NCI-H524 (cell line): ENCODE results near the gene TRNAU1AP.

Experiments
- DNase-seq, 2 experiments: peaks; one replicate each; lab custom pipeline; 2025; lab: John Stamatoyannopoulos, UW

TRNAU1AP gene

DNA sequence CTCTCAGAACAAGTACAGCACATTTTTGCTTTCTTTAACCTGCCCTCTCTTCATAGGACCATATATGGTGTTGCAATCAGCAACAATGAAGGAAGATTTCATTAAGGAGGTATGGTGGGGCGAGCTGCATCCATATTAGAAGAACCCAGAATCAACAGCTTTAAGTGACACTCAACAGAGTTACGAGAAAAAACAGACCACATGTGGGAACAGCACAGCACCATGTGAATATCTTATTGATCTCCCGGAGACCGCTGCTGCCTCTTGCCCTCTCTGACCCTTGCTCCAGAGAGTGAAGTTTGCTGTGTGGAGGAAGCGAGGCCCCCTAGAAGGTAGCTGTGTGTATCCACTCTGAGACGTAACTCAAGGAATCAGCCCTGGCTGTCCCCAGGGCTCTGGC lies 52.1 kb downstream of the TRNAU1AP start:
- DNase-seq: no peak

DNA sequence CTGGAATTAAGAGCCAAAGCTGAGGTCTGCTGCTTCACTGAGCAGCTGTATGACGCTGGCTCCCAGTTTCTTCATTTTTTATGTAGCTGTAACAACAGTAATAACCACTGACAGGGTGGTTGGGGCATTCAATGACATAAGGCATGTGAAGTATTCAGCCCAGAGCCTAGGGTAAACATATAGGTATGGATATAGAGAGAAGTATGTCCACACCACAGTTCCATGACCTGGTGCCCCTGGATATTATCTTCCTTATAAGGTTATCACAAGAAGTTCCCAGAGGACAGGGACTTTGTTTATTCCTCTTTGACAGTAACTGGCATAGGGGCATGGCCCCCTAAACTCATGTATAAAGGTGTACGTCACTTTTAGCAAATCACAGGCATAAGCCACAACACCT lies 53.9 kb downstream of the TRNAU1AP start:
- no peak for DNase-seq

DNA sequence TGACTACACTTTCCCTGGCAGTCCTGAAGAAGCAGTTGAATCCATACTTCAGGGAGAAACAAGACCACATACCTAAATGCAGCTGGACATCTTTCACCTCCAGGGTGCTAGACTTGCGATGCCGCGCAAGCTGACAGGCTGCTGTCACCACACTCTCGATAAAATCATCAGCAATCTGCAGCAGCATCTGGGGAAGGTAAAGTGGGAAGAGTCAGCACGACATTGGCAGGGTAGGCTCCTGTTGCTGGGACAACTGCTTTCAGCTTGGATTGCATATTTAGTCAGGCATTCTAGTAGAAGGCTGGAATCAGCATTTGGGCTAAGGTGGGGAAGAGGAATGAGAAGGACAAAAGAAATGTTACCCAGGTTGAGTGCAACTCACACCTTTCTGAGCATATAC lies 60.3 kb downstream of the TRNAU1AP start:
- DNase-seq: no peak
